Neuronal stem cell (in vitro differentiated cells): ENCODE data around the gene CYP8B1.

ENCODE experiments used
- DNase-seq: peaks from one replicate; pipeline ENCODE4 v3.0.0-alpha.2; 2013; ENCODE audit warnings: low spot score
- H2AFZ ChIP-seq: one replicate; pipeline ENCODE4 v1.6.1; 2013; ENCODE audit warnings: mild to moderate bottlenecking, low read length, inconsistent platforms
- H2AK5ac ChIP-seq: 2 replicates; pipeline ENCODE4 v1.6.1; 2013; ENCODE audit warnings: low read depth, mild to moderate bottlenecking, inconsistent platforms, low read length, moderate library complexity, mixed read lengths
- H2BK120ac ChIP-seq: 2 replicates; pipeline ENCODE4 v1.6.1; 2013; ENCODE audit warnings: low read depth, mild to moderate bottlenecking, inconsistent platforms, low read length, moderate library complexity, mixed read lengths
- H2BK12ac ChIP-seq: one replicate; pipeline ENCODE4 v1.6.1; 2013; ENCODE audit warnings: low read length, inconsistent platforms
- H2BK15ac ChIP-seq: 2 replicates; pipeline ENCODE4 v1.6.1; 2013; ENCODE audit warnings: mild to moderate bottlenecking, low read length, inconsistent platforms, mixed read lengths
- H2BK5ac ChIP-seq: one replicate; pipeline ENCODE4 v1.6.1; 2013; ENCODE audit warnings: inconsistent platforms, mild to moderate bottlenecking, low read length, moderate library complexity
- H3K14ac ChIP-seq: one replicate; pipeline ENCODE4 v1.6.1; 2013; ENCODE audit warnings: low read length, inconsistent platforms
- H3K18ac ChIP-seq: 2 replicates; pipeline ENCODE4 v1.6.1; 2013; ENCODE audit warnings: low read length, inconsistent platforms
- H3K23ac ChIP-seq: 2 replicates; pipeline ENCODE4 v1.6.1; 2013; ENCODE audit warnings: low read depth, mild to moderate bottlenecking, mixed read lengths, low read length, inconsistent platforms; ENCODE audit not compliant: poor library complexity
- H3K27ac ChIP-seq: replicated peaks from 3 replicates; pipeline ENCODE4 v1.5.1; 2013; ENCODE audit warnings: low read length, inconsistent platforms
- H3K27me3 ChIP-seq, 3 experiments: 2 replicates each; pipeline ENCODE4 v1.6.1; 2013; ENCODE audit warnings: low read length in 3 of 3, mild to moderate bottlenecking in 2 of 3, inconsistent platforms in 1 of 3, low read depth in 1 of 3, mixed read lengths in 1 of 3, moderate library complexity in 1 of 3; ENCODE audit not compliant: control insufficient read depth in 3 of 3, insufficient read depth in 3 of 3
- H3K36me3 ChIP-seq, 2 donors: replicated peaks in 1 of 2; 2 replicates each; pipeline ENCODE4 v1.6.1; 2013; ENCODE audit warnings: low read length in 2 of 2; ENCODE audit not compliant: control insufficient read depth in 2 of 2, insufficient read depth in 2 of 2
- H3K4ac ChIP-seq: 2 replicates; pipeline ENCODE4 v1.6.1; 2013; ENCODE audit warnings: inconsistent platforms, mild to moderate bottlenecking, low read length, moderate library complexity
- H3K4me1 ChIP-seq, 2 donors: 1 replicate in 1 of 2; 2 replicates in 1 of 2; pipeline ENCODE4 v1.6.1; 2013; ENCODE audit warnings: low read length in 2 of 2, low read depth in 1 of 2; ENCODE audit not compliant: control insufficient read depth in 2 of 2, insufficient read depth in 1 of 2
- H3K4me2 ChIP-seq: one replicate; pipeline ENCODE4 v1.6.1; 2013; ENCODE audit warnings: mild to moderate bottlenecking, low read length, inconsistent platforms; ENCODE audit not compliant: insufficient read depth, poor library complexity, severe bottlenecking
- H3K4me3 ChIP-seq, 2 donors: 2 replicates each; pipeline ENCODE4 v1.5.1; 2013; ENCODE audit warnings: low read length in 2 of 2, mild to moderate bottlenecking in 2 of 2, inconsistent platforms in 1 of 2, moderate library complexity in 1 of 2
- H3K79me1 ChIP-seq: one replicate; pipeline ENCODE4 v1.6.1; 2013; ENCODE audit warnings: low read depth, mild to moderate bottlenecking, inconsistent platforms, low read length, moderate library complexity
- H3K9ac ChIP-seq: one replicate; pipeline ENCODE4 v1.6.1; 2013; ENCODE audit warnings: mild to moderate bottlenecking, low read depth, low read length, inconsistent platforms; ENCODE audit not compliant: poor library complexity
- H3K9me3 ChIP-seq, 2 donors: replicated peaks in 1 of 2; 2 replicates each; pipeline versions ENCODE3 to v1.6.1; 2013; ENCODE audit warnings: low read length in 2 of 2, mild to moderate bottlenecking in 2 of 2, inconsistent platforms in 1 of 2, low read depth in 1 of 2, mixed read lengths in 1 of 2, moderate library complexity in 1 of 2; ENCODE audit not compliant: control insufficient read depth in 2 of 2, insufficient read depth in 1 of 2
- H4K8ac ChIP-seq: one replicate; pipeline ENCODE4 v1.6.1; 2013; ENCODE audit warnings: low read depth, mild to moderate bottlenecking, inconsistent platforms, low read length, moderate library complexity
- H4K91ac ChIP-seq: one replicate; pipeline ENCODE4 v1.6.1; 2013; ENCODE audit warnings: low read length, low read depth, mild to moderate bottlenecking, inconsistent platforms; ENCODE audit not compliant: poor library complexity
- WGBS, 2 donors: extraction: QIAGEN DNeasy Blood & Tissue Kit; methylation state at CpG; one replicate each; pipeline ENCODE4 v1.1.7; 2013; ENCODE audit warnings: missing lambda C conversion rate in 2 of 2, mixed read lengths in 1 of 2; ENCODE audit not compliant: insufficient read length in 2 of 2, insufficient replicate concordance in 1 of 2; ENCODE audit errors: extremely low coverage in 2 of 2; 5-methylcytosine and 5-hydroxymethylcytosine counted together

Gene CYP8B1

DNA sequence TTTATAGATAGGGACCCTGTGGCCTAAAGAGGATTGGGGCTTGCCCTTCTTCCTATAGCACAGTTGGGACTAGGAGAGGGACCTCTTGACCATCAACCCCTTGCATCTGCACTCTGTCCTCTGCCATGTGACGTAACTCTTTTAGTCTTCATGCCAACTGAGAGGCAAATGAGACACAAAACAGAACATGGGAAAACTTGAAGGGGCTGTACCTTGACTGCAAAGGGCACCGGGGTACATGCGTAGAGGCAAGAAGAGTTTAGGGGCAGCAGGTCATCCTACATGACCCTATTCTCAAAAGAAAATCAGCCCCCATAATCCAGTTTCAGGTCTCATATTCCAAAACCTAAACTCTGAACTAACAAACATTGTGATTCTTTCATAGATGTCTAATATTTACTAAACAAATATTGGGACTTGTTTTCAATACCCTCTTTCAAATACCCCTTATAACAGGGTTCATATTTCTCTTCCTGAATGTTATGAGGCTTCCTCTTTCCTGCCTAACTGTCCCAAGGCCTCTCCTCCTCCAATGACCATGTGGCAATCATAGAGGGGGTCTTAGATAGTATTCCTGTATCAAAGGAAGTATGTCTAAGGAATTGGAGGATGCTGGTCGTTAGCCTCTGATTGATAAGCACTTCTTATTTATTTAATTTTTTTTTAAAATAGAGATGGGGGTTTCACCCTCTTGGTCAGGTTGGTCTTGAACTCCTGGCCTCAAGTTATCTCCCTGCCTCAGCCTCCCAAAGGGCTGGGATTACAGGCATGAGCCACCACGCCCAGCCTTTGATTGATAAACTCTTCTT lies 45.8 kb downstream of the CYP8B1 start:
- peaks cover 2% of the 10 kb centered on the region in 2 donors for H3K4me1 ChIP-seq
- no peak overlapping the region for H4K91ac ChIP-seq
- H3K4me2 ChIP-seq: no peak overlapping the region
- no peaks in the 10 kb centered on the region for H3K36me3 ChIP-seq
- H3K27me3 ChIP-seq: no peaks in the 10 kb centered on the region
- H2BK15ac ChIP-seq: no peak overlapping the region
- no peak overlapping the region for H3K4ac ChIP-seq
- H2BK5ac ChIP-seq: no peak overlapping the region
- no peak overlapping the region for H2BK12ac ChIP-seq
- no peaks in the 10 kb centered on the region for H3K79me1 ChIP-seq
- H3K9ac ChIP-seq: no peak overlapping the region
- H3K9me3 ChIP-seq: no peaks in the 10 kb centered on the region
- DNase-seq: no peak
- H3K27ac ChIP-seq: no peak overlapping the region
- H3K18ac ChIP-seq: no peak overlapping the region
- H3K14ac ChIP-seq: no peak overlapping the region
- WGBS, 2 donors: no CpG with 5 or more reads among the region's 5 CpGs
- no peak overlapping the region for H3K4me3 ChIP-seq
- no peak overlapping the region for H4K8ac ChIP-seq
- no peak overlapping the region for H3K23ac ChIP-seq
- H2AK5ac ChIP-seq: no peak overlapping the region
- no peak overlapping the region for H2BK120ac ChIP-seq
- no peak overlapping the region for H2AFZ ChIP-seq

DNA sequence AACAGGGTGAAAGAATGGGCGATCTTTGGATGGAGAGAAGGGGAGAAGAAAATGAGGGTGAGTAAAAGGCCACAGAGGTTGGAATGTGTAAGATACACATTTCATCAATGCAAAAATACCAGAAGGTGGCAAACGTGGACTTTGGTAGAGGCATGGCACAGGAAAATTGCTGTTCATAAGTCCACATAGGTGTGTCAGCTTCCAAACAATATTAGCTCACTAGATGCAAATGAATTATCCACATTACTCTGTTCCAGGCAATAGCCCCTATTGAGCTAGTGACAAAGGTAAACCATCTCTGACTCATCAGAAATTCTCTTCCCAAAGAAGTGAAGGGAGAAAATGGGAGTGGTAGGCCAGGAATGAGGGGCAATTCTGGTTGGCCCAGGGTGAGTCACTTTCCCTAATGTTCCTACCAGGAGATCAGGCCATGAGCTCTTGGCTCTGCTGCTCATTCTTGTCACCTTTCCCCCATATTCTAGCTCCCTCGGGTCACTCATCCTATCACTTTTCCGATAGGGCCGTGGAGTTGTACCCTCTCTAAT lies 46.5 kb downstream of the CYP8B1 start:
- Histone ChIP-seq H3K4me3 (no peak overlapping the region), H3K79me1 (no peaks in the 10 kb centered on the region), H2BK12ac (no peak overlapping the region), H3K27me3 (no peaks in the 10 kb centered on the region), H3K4me2 (no peak overlapping the region), H3K4me1 (peaks cover 2% of the 10 kb centered on the region in 2 donors), H4K91ac (no peak overlapping the region), H3K18ac (no peak overlapping the region), H2AK5ac (no peak overlapping the region), H3K23ac (no peak overlapping the region), H3K4ac (no peak overlapping the region), H4K8ac (no peak overlapping the region), H3K9me3 (no peaks in the 10 kb centered on the region), H2AFZ (no peak overlapping the region), H3K14ac (no peak overlapping the region), H2BK5ac (no peak overlapping the region), H2BK120ac (no peak overlapping the region), H3K27ac (no peak overlapping the region), H3K9ac (no peak overlapping the region), H3K36me3 (no peaks in the 10 kb centered on the region), H2BK15ac (no peak overlapping the region)
- WGBS, 2 donors: no CpG with 5 or more reads among the region's 5 CpGs
- no peak for DNase-seq

DNA sequence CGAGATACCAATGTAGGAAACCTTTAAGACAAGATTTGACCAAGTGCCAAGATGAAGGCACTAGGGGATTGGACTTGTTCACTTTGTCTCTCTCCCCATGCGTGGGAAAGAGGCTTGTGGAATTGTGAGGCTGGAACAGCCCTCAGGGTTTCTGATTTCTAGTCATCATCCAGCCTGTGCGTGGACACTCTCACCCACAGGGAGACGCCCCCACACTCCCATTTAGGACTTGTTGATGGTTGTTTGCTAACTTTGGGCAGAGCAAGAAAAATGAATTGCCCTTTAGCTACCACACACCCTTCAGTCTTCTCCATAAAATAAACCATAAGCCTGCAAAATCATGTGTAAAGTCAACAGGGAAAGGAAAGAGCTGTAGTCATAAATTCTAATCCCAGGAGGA lies 48.0 kb downstream of the CYP8B1 start:
- Histone ChIP-seq H3K36me3 (no peaks in the 10 kb centered on the region), H3K4me2 (no peak overlapping the region), H2BK12ac (no peak overlapping the region), H2BK15ac (no peak overlapping the region), H3K4ac (no peak overlapping the region), H2AFZ (no peak overlapping the region), H4K8ac (no peak overlapping the region), H2BK5ac (no peak overlapping the region), H2AK5ac (no peak overlapping the region), H3K9me3 (no peaks in the 10 kb centered on the region), H3K23ac (no peak overlapping the region), H3K9ac (no peak overlapping the region), H3K4me1 (peaks cover 2 to 12% of the 10 kb centered on the region in 2 donors), H3K79me1 (no peaks in the 10 kb centered on the region), H3K4me3 (no peak overlapping the region), H3K27me3 (no peaks in the 10 kb centered on the region), H3K14ac (no peak overlapping the region), H4K91ac (no peak overlapping the region), H3K27ac (no peak overlapping the region), H2BK120ac (no peak overlapping the region), H3K18ac (no peak overlapping the region)
- no CpG with 5 or more reads among the region's 4 CpGs for WGBS, 2 donors
- no peak for DNase-seq

DNA sequence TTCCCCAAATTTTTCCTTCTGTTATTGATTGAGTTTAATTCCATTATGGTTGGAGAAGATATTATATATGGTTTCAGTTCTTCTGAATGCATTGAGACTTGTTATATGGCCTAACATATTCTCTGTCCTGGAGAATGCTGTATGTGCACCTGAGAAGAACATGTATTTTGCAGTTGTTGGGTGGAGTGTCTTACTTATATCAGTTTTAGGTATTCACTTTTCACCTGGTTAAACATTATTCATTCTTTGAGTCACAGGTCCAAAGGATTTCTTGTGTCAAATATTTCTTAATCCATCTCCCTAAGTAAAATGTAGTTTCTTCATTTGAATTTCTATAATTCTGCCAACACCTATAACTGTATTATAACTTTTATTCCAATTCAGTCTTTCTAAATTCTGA lies 48.7 kb downstream of the CYP8B1 start:
- no peak for DNase-seq
- H2BK12ac ChIP-seq: no peak overlapping the region
- no peak overlapping the region for H3K18ac ChIP-seq
- no peaks in the 10 kb centered on the region for H3K9me3 ChIP-seq
- H3K79me1 ChIP-seq: no peaks in the 10 kb centered on the region
- no peak overlapping the region for H2BK15ac ChIP-seq
- H2BK120ac ChIP-seq: no peak overlapping the region
- H3K4me2 ChIP-seq: no peak overlapping the region
- no peak overlapping the region for H4K8ac ChIP-seq
- H3K27me3 ChIP-seq: no peaks in the 10 kb centered on the region
- no peak overlapping the region for H4K91ac ChIP-seq
- H2BK5ac ChIP-seq: no peak overlapping the region
- H3K36me3 ChIP-seq: no peaks in the 10 kb centered on the region
- H3K4me1 ChIP-seq: peaks cover 2 to 12% of the 10 kb centered on the region in 2 donors
- no peak overlapping the region for H3K4ac ChIP-seq
- H3K23ac ChIP-seq: no peak overlapping the region
- H3K4me3 ChIP-seq: no peak overlapping the region
- no peak overlapping the region for H3K27ac ChIP-seq
- no peak overlapping the region for H3K14ac ChIP-seq
- H2AFZ ChIP-seq: no peak overlapping the region
- no peak overlapping the region for H2AK5ac ChIP-seq
- no peak overlapping the region for H3K9ac ChIP-seq
